ENCODE results near the gene LGALS12.
A peak's percentile ranks its signal among the peaks of the same experiment; 100 is the strongest.

Gene LGALS12

GRCh38 chr11:63564056-63564774 lies 58.3 kb downstream of the LGALS12 start:
- peak; percentile 51 for DNase-seq

DNA sequence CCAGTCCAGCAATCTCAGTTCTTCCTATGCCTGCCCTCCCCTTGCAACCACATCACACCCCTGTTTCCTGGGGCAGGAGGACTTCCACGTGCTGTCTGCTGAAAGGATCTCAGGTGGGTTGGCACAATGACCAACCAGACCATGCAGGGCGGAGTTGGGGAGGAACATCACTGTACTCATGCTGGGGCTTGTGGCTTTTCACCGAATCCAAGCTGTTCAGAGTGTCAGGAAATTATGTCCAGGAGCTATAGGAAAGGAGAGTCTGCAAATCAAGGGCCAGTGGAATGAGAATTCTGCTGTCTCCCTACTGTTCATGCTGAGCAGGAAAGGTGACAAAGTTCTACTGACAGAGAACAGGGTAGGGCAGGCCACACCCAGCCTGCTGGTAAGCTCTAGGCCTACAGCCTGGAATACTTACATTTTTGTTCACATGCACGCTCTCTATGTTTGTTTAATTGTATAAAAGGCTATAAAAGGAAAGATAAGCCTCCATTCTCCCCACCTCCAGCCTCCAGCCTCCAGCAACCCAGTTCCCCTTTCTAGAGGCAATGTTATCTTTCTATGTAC lies 59.0 kb downstream of the LGALS12 start:
- no peak for DNase-seq
